Activated T-helper 1 cell treated with anti-CD3 and anti-CD28 coated beads, Interleukin-12 subunit alpha, Interleukin-12 subunit beta, Interleukin-2, Interleukin-4 antibody, amounts not matched to agents 30 ng/mL and 10 ng/mL and 1 ng/mL, durations not matched to agents 14 hours and 24 hours and 36 hours (primary cell): ENCODE measurements around the gene CHKA. TPM values are rescaled to one million over a fixed set of nuclear protein-coding genes. Genes with fewer than 3 reads are reported as not detected.
A peak's percentile ranks its signal among the peaks of the same experiment; 100 is the strongest.

ENCODE experiments used
- DNase-seq: peaks from one replicate; pipeline ENCODE4 v3.0.0; 2021; ENCODE audit warnings: low spot score
- H3K27ac Mint-ChIP-seq: one replicate; pipeline ENCODE4 v1.8.0; 2021; ENCODE audit warnings: mild to moderate bottlenecking, mixed read lengths
- H3K27me3 Mint-ChIP-seq: one replicate; pipeline ENCODE4 v1.8.0; 2022; ENCODE audit warnings: mild to moderate bottlenecking, moderate library complexity, mixed read lengths; ENCODE audit not compliant: insufficient read depth
- H3K36me3 Mint-ChIP-seq: one replicate; pipeline ENCODE4 v1.8.0; 2021; ENCODE audit warnings: low read depth, mixed read lengths
- H3K4me1 Mint-ChIP-seq: one replicate; pipeline ENCODE4 v1.8.0; 2021; ENCODE audit warnings: low read depth, mixed read lengths
- H3K4me3 Mint-ChIP-seq: one replicate; pipeline ENCODE4 v1.8.0; 2021; ENCODE audit warnings: mild to moderate bottlenecking, moderate library complexity, mixed read lengths
- H3K9me3 Mint-ChIP-seq: one replicate; pipeline ENCODE4 v1.8.0; 2021; ENCODE audit warnings: mixed read lengths
- intact Hi-C: fragments of 100-400 bp; cut with micrococcal nuclease; formaldehyde crosslinking; loops from one replicate; pipeline ENCODE4 v1.15.1; 2024
- total RNA-seq: library from RNA; stranded (reverse); gene quantifications from 2 replicates; pipeline ENCODE4 v1.2.3, GENCODE V29; 2022

Gene CHKA
- total RNA-seq, 1 donor from 2014 or later = 13.7 TPM

DNA sequence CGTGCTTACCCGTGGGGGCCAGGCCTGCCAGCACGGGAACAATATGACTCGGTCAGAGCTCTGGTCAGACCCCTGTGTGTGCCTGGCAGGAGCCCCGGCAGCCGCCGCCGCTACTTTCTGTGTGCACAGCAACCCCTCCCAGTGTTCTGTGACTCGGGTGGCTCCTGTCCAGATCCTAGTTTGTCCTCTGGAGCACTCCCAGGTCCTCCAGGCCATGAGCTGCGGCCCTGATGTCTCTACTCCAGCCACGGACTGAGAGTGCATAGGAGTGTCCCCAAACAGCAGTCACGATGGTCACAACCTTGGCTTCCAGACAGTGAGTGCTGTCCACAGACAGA, 87.5 kb downstream of the CHKA start:
- Mint-ChIP-seq H3K36me3 (peaks cover 2% of the 10 kb centered on the region), H3K27ac (no peak overlapping the region), H3K9me3 (no peaks in the 10 kb centered on the region), H3K27me3 (no peaks in the 10 kb centered on the region), H3K4me3 (peak overlapping the region; percentile 33), H3K4me1 (peaks cover 29% of the 10 kb centered on the region)
- DNase-seq = no peak
- intact Hi-C loops = no loop called here

DNA sequence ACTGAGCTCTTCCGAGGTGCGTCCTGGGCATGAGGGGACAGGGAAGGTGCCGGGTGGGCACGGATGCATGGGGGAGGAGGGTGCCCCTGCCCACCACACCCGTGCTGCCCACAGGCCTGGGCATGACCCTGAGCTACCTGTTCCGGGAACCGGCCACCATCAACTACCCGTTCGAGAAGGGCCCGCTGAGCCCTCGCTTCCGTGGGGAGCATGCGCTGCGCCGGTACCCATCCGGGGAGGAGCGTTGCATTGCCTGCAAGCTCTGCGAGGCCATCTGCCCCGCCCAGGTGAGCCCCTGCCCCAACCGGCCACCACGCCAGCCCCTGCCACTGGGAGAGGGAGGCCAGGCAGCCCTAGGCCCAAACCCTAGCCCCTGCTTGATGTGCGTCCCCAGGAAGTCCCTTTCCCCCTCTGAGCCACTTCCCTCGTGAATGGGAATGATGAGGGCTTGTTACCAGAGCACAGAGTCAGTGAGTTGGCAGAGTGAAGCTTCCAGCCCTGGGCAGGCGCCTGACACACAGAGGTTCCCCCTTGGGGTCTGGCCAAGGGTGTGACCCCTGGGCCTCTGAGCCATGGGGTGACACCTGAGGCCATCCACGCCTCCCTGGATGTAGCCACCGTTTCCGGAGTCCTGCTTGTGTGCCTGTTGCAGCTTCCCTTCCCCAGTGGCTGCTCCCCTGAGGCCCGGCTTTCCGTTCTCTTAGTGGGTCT, 88.0 kb downstream of the CHKA start:
- peaks cover 30% of the 10 kb centered on the region for H3K4me1 Mint-ChIP-seq
- DNase-seq = no peak
- H3K9me3 Mint-ChIP-seq = no peaks in the 10 kb centered on the region
- intact Hi-C loops = no loop called here
- no peaks in the 10 kb centered on the region for H3K27me3 Mint-ChIP-seq
- H3K27ac Mint-ChIP-seq = no peak overlapping the region
- H3K4me3 Mint-ChIP-seq = peak overlapping the region; percentile 33
- H3K36me3 Mint-ChIP-seq = peaks cover 2% of the 10 kb centered on the region

DNA sequence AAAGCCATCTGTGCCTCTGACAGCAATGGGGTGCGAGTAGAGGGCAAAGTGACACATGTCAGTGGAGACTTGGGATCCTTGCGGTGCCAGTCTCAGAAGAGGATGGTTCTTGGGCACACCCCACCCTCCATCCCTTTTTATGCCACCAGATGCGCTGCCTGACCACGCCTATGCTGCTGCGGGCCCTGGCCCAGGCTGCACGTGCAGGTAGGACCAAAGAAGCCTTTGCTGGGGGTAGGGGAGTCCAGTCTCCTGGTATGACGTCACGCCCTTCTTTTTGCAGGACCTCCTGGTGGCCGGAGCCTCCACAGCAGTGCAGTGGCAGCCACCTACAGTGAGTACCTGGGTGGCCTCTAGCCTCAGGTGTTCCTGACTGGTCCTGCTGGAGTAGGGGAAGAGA, 89.2 kb downstream of the CHKA start:
- H3K27ac Mint-ChIP-seq = no peak overlapping the region
- no peaks in the 10 kb centered on the region for H3K9me3 Mint-ChIP-seq
- H3K4me3 Mint-ChIP-seq = peak overlapping the region; percentile 92
- DNase-seq = no peak
- intact Hi-C loops = no loop called here
- no peaks in the 10 kb centered on the region for H3K27me3 Mint-ChIP-seq
- peaks cover 2% of the 10 kb centered on the region for H3K36me3 Mint-ChIP-seq
- peaks cover 24% of the 10 kb centered on the region for H3K4me1 Mint-ChIP-seq

DNA sequence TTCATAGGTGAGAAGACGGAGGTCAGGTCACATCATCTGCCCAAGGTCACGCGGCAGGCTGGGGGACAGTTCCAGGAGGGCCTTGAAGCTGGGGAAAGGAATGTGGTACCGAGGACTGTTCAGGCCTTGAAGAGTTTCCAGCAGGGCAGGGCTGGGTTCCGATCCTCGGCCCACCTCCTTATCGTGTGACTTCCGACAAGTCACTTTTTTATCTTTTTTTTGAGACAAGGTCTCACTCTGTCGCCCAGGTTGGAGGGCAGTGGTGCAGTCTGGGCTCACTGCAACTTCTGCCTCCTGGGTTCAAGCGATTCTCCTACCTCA, 90.1 kb downstream of the CHKA start:
- Mint-ChIP-seq H3K9me3 (no peaks in the 10 kb centered on the region), H3K36me3 (no peaks in the 10 kb centered on the region), H3K27me3 (no peaks in the 10 kb centered on the region), H3K27ac (peak overlapping the region; percentile 82), H3K4me3 (peak overlapping the region; percentile 92), H3K4me1 (peaks cover 20% of the 10 kb centered on the region)
- DNase-seq = no peak
- intact Hi-C loops = no loop called here

DNA sequence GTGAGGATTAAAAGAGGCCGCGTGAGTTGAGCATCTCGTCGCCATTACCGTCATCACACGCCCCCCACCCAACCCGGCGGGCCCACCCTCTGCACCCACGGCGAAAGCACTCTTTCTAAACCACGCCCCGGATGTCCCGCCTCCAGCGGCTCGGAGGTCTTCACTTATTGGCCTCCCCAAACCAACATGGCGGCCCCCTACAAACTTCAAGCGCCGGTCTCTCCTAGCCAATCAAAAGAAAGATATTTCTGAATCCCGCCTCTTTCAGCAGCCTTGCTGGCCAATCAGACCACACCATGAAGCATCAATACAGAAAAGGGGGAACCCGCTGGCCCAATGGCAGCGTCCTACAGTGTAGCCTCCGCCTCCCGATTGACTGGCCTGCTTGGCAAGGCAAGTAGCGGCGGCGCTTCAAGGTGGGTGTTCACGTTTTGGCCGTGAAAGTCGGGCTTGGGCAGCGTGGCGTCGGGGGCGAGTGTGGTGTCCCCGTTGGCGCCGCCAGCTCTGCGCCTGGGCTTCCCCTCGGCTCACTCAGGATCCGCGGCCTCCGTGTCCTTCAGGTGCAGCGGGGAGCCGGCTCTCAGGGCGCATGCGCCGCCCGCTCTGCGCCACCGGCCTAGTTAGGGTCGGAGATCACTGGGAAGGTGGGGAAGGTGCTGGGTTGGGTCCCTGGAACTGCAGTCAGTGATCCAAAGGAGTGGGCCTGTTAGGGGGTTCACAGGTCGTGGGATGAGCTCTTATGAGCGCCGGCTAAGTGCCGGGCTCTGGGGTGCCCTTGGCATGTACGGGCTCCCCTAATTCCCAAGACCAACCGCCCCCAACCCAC, 90.7 kb downstream of the CHKA start, which contains the start of gene NDUFS8:
Gene NDUFS8, plus strand, starts transcription at position 364 of the 826 bp plus-strand sequence. CDS start 1,471 bp downstream, outside the sequence.
- DNase-seq = peak; percentile 96
- peaks cover 1% of the 10 kb centered on the region for H3K27me3 Mint-ChIP-seq
- no peaks in the 10 kb centered on the region for H3K36me3 Mint-ChIP-seq
- no peaks in the 10 kb centered on the region for H3K9me3 Mint-ChIP-seq
- peak within 1 kb of the TSS; percentile 92 for H3K4me3 Mint-ChIP-seq
- H3K27ac Mint-ChIP-seq = peak within 1 kb of the TSS; percentile 82
- peaks cover 20% of the 10 kb centered on the region for H3K4me1 Mint-ChIP-seq
- intact Hi-C loops = loop anchor here (1.0 kb wide), 7 partner anchors 9 to 522 kb away; partner anchors contain the start of genes CDK2AP2, CHKA, TCIRG1 and UNC93B1

DNA sequence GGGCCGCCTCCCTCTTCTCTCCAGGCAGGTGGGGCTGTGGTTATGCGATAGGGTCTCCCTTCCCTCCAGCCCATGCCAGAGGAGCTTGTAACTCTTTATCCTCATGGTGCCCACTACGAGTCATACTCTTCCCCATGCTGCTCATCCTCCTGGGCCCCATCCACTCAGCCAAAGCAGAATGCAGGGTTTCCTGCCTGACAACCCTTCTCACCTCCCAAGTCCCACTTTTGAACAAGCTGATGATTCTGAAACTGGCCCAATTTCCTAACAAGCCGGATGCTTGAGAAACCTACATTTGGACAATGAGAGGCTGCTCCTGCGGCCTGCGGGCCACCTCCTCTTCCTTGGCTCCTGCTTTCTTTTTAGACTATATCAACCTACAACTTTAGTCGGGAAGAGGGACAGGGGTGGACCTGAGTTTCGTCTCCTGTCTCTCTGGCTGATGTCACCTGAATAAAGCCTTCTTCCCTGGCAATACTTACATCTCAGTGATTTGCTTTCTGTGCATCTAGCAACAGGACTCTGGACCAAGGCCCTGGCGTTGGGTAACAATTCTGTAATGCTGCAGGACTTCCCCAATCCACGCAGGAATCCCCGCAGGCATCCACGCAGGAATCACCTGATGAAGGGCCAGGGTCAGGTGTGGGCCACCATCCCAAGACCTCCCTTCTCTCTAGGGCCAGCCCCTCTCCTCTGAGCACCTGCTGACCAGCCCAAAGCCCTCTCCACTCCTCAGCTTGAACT, 92.2 kb downstream of the CHKA start:
- no peaks in the 10 kb centered on the region for H3K36me3 Mint-ChIP-seq
- no peaks in the 10 kb centered on the region for H3K9me3 Mint-ChIP-seq
- H3K4me1 Mint-ChIP-seq = peaks cover 20% of the 10 kb centered on the region
- intact Hi-C loops = no loop called here
- peak overlapping the region; percentile 92 for H3K4me3 Mint-ChIP-seq
- no peak for DNase-seq
- H3K27me3 Mint-ChIP-seq = peaks cover 5% of the 10 kb centered on the region
- peak overlapping the region; percentile 82 for H3K27ac Mint-ChIP-seq

DNA sequence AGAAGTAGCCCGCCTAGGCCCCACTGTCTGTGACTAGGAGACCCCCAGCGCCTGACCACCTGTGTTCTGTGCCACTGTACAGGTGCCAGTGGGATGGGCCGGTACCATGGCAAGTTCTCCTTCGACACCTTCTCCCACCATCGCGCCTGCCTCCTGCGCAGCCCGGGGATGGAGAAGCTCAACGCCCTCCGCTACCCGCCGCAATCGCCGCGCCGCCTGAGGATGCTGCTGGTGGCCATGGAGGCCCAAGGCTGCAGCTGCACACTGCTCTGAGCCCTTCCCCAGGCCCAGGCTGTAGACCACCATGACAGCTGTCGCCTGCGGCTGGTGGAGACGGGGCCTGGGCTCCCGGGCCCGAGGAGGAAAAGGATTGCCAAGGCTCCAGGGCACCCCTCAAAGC, 93.5 kb downstream of the CHKA start:
- H3K4me3 Mint-ChIP-seq = no peak overlapping the region
- DNase-seq = no peak
- H3K36me3 Mint-ChIP-seq = no peaks in the 10 kb centered on the region
- intact Hi-C loops = no loop called here
- H3K4me1 Mint-ChIP-seq = peaks cover 20% of the 10 kb centered on the region
- H3K27ac Mint-ChIP-seq = no peak overlapping the region
- peaks cover 5% of the 10 kb centered on the region for H3K27me3 Mint-ChIP-seq
- no peaks in the 10 kb centered on the region for H3K9me3 Mint-ChIP-seq

DNA sequence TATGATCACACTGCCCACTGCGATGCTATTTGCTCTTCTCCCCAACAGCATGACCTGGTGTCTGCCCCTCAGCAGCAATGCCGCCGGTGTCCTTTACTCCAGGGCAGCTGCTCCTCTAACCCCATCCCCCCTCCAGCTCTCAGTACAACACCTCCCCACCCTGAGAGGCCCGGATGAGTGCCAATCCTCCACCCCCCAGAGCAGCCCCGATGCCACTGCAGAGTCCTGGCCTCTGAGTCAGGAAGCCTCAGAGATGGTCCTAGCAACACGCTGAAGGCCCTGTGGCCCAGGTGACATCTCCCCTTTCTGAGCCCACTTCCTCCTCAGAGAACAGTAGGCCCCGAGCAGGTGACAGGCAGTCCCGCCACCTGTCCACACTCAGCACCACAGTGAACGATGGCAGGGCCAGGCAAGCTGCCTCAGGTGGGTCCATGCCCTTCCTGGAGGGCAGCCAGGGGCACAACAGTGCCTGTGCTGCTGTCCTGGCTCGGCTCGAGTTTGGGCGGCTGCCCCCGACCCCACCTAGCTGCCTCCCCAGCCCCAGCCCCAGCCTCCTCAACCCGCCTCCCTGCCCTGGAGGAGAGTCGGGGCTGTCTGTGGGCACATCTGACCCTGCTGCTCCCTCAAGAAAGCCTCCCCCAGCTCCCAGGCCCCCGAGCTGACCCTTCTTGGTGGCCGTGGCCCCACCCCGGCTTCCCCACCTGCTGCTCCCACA, 94.6 kb downstream of the CHKA start:
- Mint-ChIP-seq H3K36me3 (no peaks in the 10 kb centered on the region), H3K27ac (no peak overlapping the region), H3K4me3 (no peak overlapping the region), H3K4me1 (peaks cover 16% of the 10 kb centered on the region), H3K27me3 (peaks cover 5% of the 10 kb centered on the region), H3K9me3 (no peaks in the 10 kb centered on the region)
- intact Hi-C loops = no loop called here
- DNase-seq = no peak

DNA sequence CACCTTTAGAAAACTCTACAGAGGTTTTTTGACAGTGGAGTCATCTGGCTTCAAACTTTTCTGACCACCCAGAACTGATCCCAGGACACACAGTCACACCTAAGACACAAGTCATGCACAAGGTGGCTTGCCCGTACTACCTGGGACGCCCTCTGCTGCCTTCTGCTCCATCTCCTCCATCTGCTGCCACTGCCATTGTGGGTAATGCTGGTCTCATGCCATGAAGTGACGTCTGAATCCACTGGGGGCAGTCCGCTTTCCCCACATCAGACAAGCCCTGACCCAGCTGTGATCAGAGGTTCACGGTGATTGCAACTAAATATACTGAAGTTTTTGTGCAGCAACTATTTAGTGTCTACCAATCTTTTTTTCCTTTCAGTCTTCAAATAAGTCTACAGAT, 96.1 kb downstream of the CHKA start:
- Mint-ChIP-seq H3K27me3 (peaks cover 5% of the 10 kb centered on the region), H3K36me3 (no peaks in the 10 kb centered on the region), H3K9me3 (no peaks in the 10 kb centered on the region), H3K4me1 (peaks cover 13% of the 10 kb centered on the region), H3K27ac (no peak overlapping the region), H3K4me3 (no peak overlapping the region)
- intact Hi-C loops = no loop called here
- no peak for DNase-seq

DNA sequence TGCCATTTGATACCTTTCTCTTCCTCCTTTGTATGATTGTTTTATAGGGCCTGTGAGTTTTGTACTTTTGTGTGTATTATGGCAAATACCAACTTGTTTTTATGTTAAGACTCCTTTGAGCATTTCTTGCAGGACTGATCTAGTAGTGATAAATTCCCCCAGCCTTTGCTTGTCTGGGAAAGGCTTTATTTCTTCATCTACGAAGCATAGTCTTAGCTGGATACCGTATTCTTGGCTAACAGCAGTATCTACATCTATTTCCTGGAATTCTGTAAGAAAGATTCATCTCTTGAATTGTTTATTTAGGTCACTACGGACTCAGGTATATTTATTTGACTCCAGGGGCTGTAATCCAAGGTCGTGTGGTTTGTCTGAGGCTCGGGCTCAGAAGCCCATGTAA, 96.7 kb downstream of the CHKA start:
- Mint-ChIP-seq H3K27me3 (peaks cover 5% of the 10 kb centered on the region), H3K36me3 (no peaks in the 10 kb centered on the region), H3K4me1 (peaks cover 10% of the 10 kb centered on the region), H3K9me3 (no peaks in the 10 kb centered on the region), H3K4me3 (no peak overlapping the region), H3K27ac (no peak overlapping the region)
- DNase-seq = no peak
- intact Hi-C loops = no loop called here

DNA sequence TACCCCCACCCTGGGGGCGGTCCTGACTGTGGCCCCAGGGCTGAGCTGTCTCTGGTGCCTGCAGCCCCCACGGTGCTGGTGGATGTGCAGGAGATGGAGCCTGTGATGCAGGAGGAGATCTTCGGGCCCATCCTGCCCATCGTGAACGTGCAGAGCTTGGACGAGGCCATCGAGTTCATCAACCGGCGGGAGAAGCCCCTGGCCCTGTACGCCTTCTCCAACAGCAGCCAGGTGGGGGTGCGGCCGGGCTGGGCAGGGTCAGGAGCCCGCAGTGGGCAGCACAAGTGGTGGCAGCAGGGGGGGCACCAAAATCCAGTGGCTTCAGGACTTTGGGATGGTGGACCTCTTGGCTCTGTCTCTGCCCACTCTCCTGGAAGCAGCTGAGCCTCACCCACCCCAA, 98.7 kb downstream of the CHKA start:
- H3K27me3 Mint-ChIP-seq = peaks cover 5% of the 10 kb centered on the region
- no peaks in the 10 kb centered on the region for H3K9me3 Mint-ChIP-seq
- H3K4me1 Mint-ChIP-seq = no peaks in the 10 kb centered on the region
- DNase-seq = no peak
- H3K36me3 Mint-ChIP-seq = no peaks in the 10 kb centered on the region
- no peak overlapping the region for H3K4me3 Mint-ChIP-seq
- no peak overlapping the region for H3K27ac Mint-ChIP-seq
- intact Hi-C loops = no loop called here

DNA sequence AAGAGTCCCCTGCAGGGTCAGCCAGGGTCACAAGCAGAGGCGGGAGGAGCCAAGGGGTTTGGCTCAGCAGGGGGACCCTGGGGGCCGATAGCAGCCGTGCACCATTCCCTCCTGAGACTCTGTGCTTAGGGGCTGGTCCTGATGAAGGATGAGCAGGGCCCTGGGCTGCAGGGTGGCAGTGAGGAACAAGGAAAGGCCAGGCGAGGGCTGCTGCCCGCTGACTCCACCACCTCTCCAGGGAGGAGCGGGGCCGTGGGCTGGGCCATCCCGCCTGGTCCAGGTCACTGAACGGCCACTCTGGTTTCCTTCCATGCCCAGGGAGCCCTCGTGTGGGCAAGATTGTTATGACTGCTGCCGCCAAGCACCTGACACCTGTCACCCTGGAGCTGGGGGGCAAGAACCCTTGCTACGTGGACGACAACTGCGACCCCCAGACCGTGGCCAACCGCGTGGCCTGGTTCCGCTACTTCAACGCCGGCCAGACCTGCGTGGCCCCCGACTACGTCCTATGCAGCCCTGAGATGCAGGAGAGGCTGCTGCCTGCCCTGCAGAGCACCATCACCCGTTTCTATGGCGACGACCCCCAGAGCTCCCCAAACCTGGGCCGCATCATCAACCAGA, 99.9 kb downstream of the CHKA start:
- intact Hi-C loops = no loop called here
- no peaks in the 10 kb centered on the region for H3K4me1 Mint-ChIP-seq
- no peaks in the 10 kb centered on the region for H3K9me3 Mint-ChIP-seq
- H3K4me3 Mint-ChIP-seq = no peak overlapping the region
- H3K27me3 Mint-ChIP-seq = peaks cover 5% of the 10 kb centered on the region
- H3K36me3 Mint-ChIP-seq = no peaks in the 10 kb centered on the region
- no peak overlapping the region for H3K27ac Mint-ChIP-seq
- DNase-seq = no peak
